ENCODE measurements around the gene ANTXR2. TPM values are rescaled to one million over a fixed set of nuclear protein-coding genes. Genes with fewer than 3 reads are reported as not detected.

Gene ANTXR2
- total and polyA plus RNA-seq, 2 donors (not counting 3 experiments of a cell fraction or from before 2014, with no cell fraction given): 6.6 to 64.6 TPM

DNA sequence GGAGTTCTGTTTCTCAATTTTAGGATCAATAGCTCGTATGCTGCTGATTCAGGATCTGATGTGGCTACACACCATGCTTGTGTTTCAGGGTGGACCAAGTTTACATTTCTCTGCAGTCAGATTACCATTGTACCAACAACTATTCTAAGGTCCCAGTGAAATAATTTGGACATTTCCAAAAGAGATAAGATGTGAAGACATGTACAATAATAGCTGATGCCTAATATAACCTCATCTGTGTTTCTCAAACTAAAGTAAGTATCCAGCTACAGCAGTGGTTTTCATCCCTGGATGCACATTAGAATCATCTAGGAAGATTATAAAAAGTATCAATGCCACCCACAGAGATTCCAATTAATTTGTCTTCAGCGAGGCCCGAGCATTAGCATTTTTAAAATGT lies 209.7 kb downstream of the ANTXR2 start:
- Histone ChIP-seq H3K9me1 (replicated peaks; ENCODE audit: control insufficient read depth, extremely low read depth, insufficient read depth, low read length) (no peaks in the 10 kb centered on the region), H3K4me2 (ENCODE audit: insufficient read depth, low read length) (no peak overlapping the region), H3K9ac (replicated peaks; ENCODE audit: extremely low read depth, insufficient read depth, low read length) (no peak overlapping the region), H3K27me3 (ENCODE audit: control insufficient read depth in 2 of 2, insufficient read depth in 2 of 2, low read length in 2 of 2) (peaks cover 2 to 4% of the 10 kb centered on the region in 2 experiments), H3K9me3 (replicated peaks; ENCODE audit: control insufficient read depth, insufficient read depth, low read length) (no peaks in the 10 kb centered on the region), H3K4me3 (replicated peaks in 1 of 3; ENCODE audit: insufficient read depth in 1 of 3, low read depth in 1 of 3, low read length in 3 of 3) (no peak overlapping the region), H3K36me3 (ENCODE audit: control insufficient read depth in 2 of 2, extremely low read depth in 1 of 2, insufficient read depth in 2 of 2, low read length in 2 of 2) (no peaks in the 10 kb centered on the region), H3K79me2 (ENCODE audit: control insufficient read depth, insufficient read depth, low read length) (no peaks in the 10 kb centered on the region), H3K27ac (ENCODE audit: insufficient read depth, low read depth, low read length) (no peak overlapping the region), H2AFZ (ENCODE audit: low read depth, low read length) (no peak overlapping the region), H4K20me1 (replicated peaks; ENCODE audit: control insufficient read depth, extremely low read depth, insufficient read depth, low read length) (no peaks in the 10 kb centered on the region), H3K4me1 (ENCODE audit: control insufficient read depth, extremely low read depth, insufficient read depth, low read length) (no peaks in the 10 kb centered on the region)
- CTCF ChIA-PET: no interaction called here
- DNase-seq (ENCODE audit: low read depth, low spot score) (no peak), FAIRE-seq (no peak)
- POLR2A ChIA-PET: no interaction called here
- TF ChIP-seq, protein P1, sequence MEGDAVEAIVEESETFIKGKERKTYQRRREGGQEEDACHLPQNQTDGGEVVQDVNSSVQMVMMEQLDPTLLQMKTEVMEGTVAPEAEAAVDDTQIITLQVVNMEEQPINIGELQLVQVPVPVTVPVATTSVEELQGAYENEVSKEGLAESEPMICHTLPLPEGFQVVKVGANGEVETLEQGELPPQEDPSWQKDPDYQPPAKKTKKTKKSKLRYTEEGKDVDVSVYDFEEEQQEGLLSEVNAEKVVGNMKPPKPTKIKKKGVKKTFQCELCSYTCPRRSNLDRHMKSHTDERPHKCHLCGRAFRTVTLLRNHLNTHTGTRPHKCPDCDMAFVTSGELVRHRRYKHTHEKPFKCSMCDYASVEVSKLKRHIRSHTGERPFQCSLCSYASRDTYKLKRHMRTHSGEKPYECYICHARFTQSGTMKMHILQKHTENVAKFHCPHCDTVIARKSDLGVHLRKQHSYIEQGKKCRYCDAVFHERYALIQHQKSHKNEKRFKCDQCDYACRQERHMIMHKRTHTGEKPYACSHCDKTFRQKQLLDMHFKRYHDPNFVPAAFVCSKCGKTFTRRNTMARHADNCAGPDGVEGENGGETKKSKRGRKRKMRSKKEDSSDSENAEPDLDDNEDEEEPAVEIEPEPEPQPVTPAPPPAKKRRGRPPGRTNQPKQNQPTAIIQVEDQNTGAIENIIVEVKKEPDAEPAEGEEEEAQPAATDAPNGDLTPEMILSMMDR (IDR thresholded peaks at IDR 0.05; ENCODE audit: extremely low read depth in 1 of 2, insufficient read depth in 1 of 2, low read depth in 1 of 2, low read length in 2 of 2): no peak
- TF ChIP-seq FOS (IDR thresholded peaks at IDR 0.05; ENCODE audit: borderline replicate concordance, insufficient read depth, low read length) (no peak), POLR2A (IDR thresholded peaks at IDR 0.05; ENCODE audit: low read depth, low read length) (no peak), GATA2 (IDR thresholded peaks at IDR 0.05; ENCODE audit: insufficient read depth, insufficient read length, low read depth, low read length) (no peak), MYC (IDR thresholded peaks at IDR 0.05; ENCODE audit: low read depth, low read length) (no peak), POLR2AphosphoS5 (IDR thresholded peaks at IDR 0.05; ENCODE audit: insufficient read depth, low read depth, low read length) (no peak), JUN (IDR thresholded peaks at IDR 0.05; ENCODE audit: borderline replicate concordance, insufficient read depth, insufficient read length, low read depth) (no peak), EZH2 (IDR thresholded peaks at IDR 0.05; ENCODE audit: borderline replicate concordance, low read depth, low read length, severe bottlenecking) (no peak)
- TF ChIP-seq, protein P2, sequence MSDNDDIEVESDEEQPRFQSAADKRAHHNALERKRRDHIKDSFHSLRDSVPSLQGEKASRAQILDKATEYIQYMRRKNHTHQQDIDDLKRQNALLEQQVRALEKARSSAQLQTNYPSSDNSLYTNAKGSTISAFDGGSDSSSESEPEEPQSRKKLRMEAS (IDR thresholded peaks at IDR 0.05; ENCODE audit: insufficient read depth, insufficient read length): no peak
- intact Hi-C loops (cut with micrococcal nuclease): no loop called here
- BruUV-seq (replicated peaks): no TSS peak
- dilution Hi-C loops (cut with MboI; ENCODE audit: extremely low pct_ligation_motif_present, low sequenced_read_pairs): no loop called here

All from endothelial cell of umbilical vein (primary cell).